HG03442 (cell line): ENCODE results near the gene ADCY3.

ENCODE experiments used
- ATAC-seq: cut with Tn5 transposase; IDR thresholded peaks from one replicate; pipeline ENCODE4 v1.9.1; 2021; ENCODE audit warnings: mild to moderate bottlenecking, moderate library complexity; ENCODE audit not compliant: unreplicated experiment

The ADCY3 gene

DNA sequence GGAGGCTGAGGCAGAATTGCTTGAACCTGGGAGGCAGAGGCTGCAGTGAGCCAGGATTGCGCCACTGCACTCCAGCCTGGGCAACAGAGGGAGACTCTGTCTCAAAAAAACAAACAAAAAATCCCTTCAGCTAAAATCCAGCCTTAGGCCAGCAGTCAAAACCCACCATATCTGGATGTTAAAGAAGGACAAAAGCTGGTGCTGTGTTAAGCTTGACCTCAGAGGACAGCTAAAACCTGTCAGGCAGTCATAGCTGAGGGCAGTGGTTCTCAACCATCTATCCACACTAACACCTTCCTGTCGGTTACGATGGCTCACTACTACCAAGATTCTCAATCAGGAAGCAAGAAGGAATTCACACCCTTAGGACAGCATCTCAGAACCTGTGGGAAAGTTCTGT, 136.4 kb downstream of the ADCY3 start:
- no peak for ATAC-seq

DNA sequence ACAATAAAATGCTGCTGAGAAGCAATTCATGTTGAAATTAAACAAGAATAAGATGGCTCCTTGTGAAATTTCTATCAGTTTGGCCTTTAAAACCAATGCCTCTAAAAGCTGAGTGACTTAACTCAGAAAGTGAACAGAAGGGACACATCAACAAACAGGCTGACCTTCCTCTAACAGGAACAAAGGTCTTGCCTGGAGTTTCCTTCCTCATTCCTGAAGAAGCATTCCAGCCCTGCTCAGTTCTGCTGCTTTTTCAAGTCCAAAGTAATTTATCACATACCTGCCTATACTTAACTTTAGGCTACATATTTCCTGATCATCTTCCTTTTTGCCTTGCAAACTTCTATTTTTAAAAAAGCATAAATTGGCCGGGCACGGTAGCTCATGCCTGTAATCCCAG, 140.9 kb downstream of the ADCY3 start:
- ATAC-seq, result no peak

- ATAC-seq, result no peak
Measured at GRCh38 chr2:24774373-24774772, 145.7 kb downstream of the ADCY3 start.

- no peak for ATAC-seq
Measured at GRCh38 chr2:24771764-24772586, 148.1 kb downstream of the ADCY3 start.

DNA sequence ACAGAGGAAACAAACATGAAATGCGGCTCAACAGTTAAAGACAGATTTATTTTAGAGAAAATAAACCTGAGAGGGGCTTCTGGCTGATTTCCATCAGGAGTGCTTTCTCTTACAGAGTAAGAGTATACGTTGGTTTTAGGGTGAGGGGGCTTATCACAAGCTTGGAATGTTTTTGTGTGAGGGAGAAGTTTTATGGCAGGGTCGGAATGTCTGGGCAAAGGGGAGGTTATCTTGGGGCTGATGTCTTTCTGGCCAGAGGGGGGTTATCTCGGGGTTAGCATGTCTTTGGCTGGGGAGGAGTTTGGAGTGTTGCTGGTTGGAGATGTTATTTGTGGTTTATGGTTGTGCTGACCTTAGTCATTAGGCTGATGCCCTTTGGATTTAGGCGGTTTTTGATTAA, 149.0 kb downstream of the ADCY3 start:
- ATAC-seq, result no peak
